ENCODE data around the gene KRT5. TPM values are rescaled to one million over a fixed set of nuclear protein-coding genes. Genes with fewer than 3 reads are reported as not detected.

Gene KRT5
- total and polyA plus RNA-seq, 2 experiments from 2014 or later = not detected

- Histone ChIP-seq H3K9me2 (ENCODE audit: insufficient read depth) (no peaks in the 10 kb centered on the region), H3F3A (ENCODE audit: insufficient read depth) (no peaks in the 10 kb centered on the region), H3K9me3 (ENCODE audit: low read depth) (peaks cover 4% of the 10 kb centered on the region), H4K20me1 (ENCODE audit: insufficient read depth) (no peaks in the 10 kb centered on the region), H2AFZ (no peak overlapping the region), H3K4me2 (ENCODE audit: unreplicated experiment) (no peak overlapping the region), H3K79me2 (ENCODE audit: insufficient read depth) (no peaks in the 10 kb centered on the region), H3K27ac (no peak overlapping the region), H3K4me3 (no peak overlapping the region), H3K36me3 (ENCODE audit: low read depth) (no peaks in the 10 kb centered on the region), H3K27me3 (replicated peaks; ENCODE audit: insufficient read depth) (peaks cover 49% of the 10 kb centered on the region), H3K9ac (no peak overlapping the region), H3K4me1 (ENCODE audit: insufficient read depth) (no peaks in the 10 kb centered on the region)
- DNase-seq = no peak
- in situ Hi-C loops (cut with MboI) = no loop called here
- no peak for TF ChIP-seq EZH2phosphoT487 (IDR thresholded peaks at IDR 0.05; ENCODE audit: insufficient read depth, low read depth)
- TF ChIP-seq EZH2 (IDR thresholded peaks at IDR 0.05; ENCODE audit: insufficient read depth, poor library complexity, severe bottlenecking) = no peak
- 38% methylated on average over 1 of the region's 1 CpG for WGBS, 2 experiments (ENCODE audit: low coverage in 1 of 2, low lambda C conversion rate in 2 of 2, missing lambda C conversion rate in 2 of 2)
These were observed 33.0 kb downstream of the KRT5 start for GRCh38 chr12:52487211-52487610.

- TF ChIP-seq EZH2phosphoT487 (IDR thresholded peaks at IDR 0.05; ENCODE audit: insufficient read depth, low read depth) (no peak), EZH2 (IDR thresholded peaks at IDR 0.05; ENCODE audit: insufficient read depth, poor library complexity, severe bottlenecking) (no peak)
- no peak for DNase-seq
- Histone ChIP-seq H3K9me3 (ENCODE audit: low read depth) (peaks cover 4% of the 10 kb centered on the region), H3K4me3 (no peak overlapping the region), H2AFZ (no peak overlapping the region), H3K79me2 (ENCODE audit: insufficient read depth) (no peaks in the 10 kb centered on the region), H3F3A (ENCODE audit: insufficient read depth) (no peaks in the 10 kb centered on the region), H3K36me3 (ENCODE audit: low read depth) (no peaks in the 10 kb centered on the region), H3K4me2 (ENCODE audit: unreplicated experiment) (no peak overlapping the region), H3K27me3 (replicated peaks; ENCODE audit: insufficient read depth) (peaks cover 49% of the 10 kb centered on the region), H3K9me2 (ENCODE audit: insufficient read depth) (no peaks in the 10 kb centered on the region), H3K9ac (no peak overlapping the region), H4K20me1 (ENCODE audit: insufficient read depth) (no peaks in the 10 kb centered on the region), H3K27ac (no peak overlapping the region), H3K4me1 (ENCODE audit: insufficient read depth) (no peaks in the 10 kb centered on the region)
- in situ Hi-C loops (cut with MboI) = no loop called here
- 52 to 55% methylated on average over 5 of the region's 5 CpGs for WGBS, 2 experiments (ENCODE audit: low coverage in 1 of 2, low lambda C conversion rate in 2 of 2, missing lambda C conversion rate in 2 of 2)
These were observed 33.8 kb downstream of the KRT5 start for GRCh38 chr12:52486166-52487105.

GRCh38 chr12:52480073-52480472, 40.1 kb downstream of the KRT5 start:
- Histone ChIP-seq H3F3A (ENCODE audit: insufficient read depth) (no peaks in the 10 kb centered on the region), H3K9ac (no peak overlapping the region), H3K79me2 (ENCODE audit: insufficient read depth) (no peaks in the 10 kb centered on the region), H3K4me1 (ENCODE audit: insufficient read depth) (no peaks in the 10 kb centered on the region), H4K20me1 (ENCODE audit: insufficient read depth) (no peaks in the 10 kb centered on the region), H3K4me3 (no peak overlapping the region), H3K36me3 (ENCODE audit: low read depth) (no peaks in the 10 kb centered on the region), H3K27me3 (replicated peaks; ENCODE audit: insufficient read depth) (peaks cover 45% of the 10 kb centered on the region), H3K4me2 (ENCODE audit: unreplicated experiment) (no peak overlapping the region), H3K9me3 (ENCODE audit: low read depth) (peaks cover 4% of the 10 kb centered on the region), H2AFZ (no peak overlapping the region), H3K27ac (no peak overlapping the region), H3K9me2 (ENCODE audit: insufficient read depth) (no peaks in the 10 kb centered on the region)
- no peak for TF ChIP-seq EZH2phosphoT487 (IDR thresholded peaks at IDR 0.05; ENCODE audit: insufficient read depth, low read depth)
- no peak for TF ChIP-seq EZH2 (IDR thresholded peaks at IDR 0.05; ENCODE audit: insufficient read depth, poor library complexity, severe bottlenecking)
- in situ Hi-C loops (cut with MboI) = no loop called here
- 39 to 50% methylated on average over 3 of the region's 3 CpGs for WGBS, 2 experiments (ENCODE audit: low coverage in 1 of 2, low lambda C conversion rate in 2 of 2, missing lambda C conversion rate in 2 of 2)
- no peak for DNase-seq

GRCh38 chr12:52477651-52478050, 42.5 kb downstream of the KRT5 start:
- H3K4me2 ChIP-seq (ENCODE audit: unreplicated experiment) = no peak overlapping the region
- H3K4me3 ChIP-seq = no peak overlapping the region
- in situ Hi-C loops (cut with MboI) = no loop called here
- no peak overlapping the region for H3K9ac ChIP-seq
- no peak for DNase-seq
- H4K20me1 ChIP-seq (ENCODE audit: insufficient read depth) = no peaks in the 10 kb centered on the region
- no peaks in the 10 kb centered on the region for H3K4me1 ChIP-seq (ENCODE audit: insufficient read depth)
- 48 to 64% methylated on average over 2 of the region's 2 CpGs for WGBS, 2 experiments (ENCODE audit: low coverage in 1 of 2, low lambda C conversion rate in 2 of 2, missing lambda C conversion rate in 2 of 2)
- no peaks in the 10 kb centered on the region for H3K79me2 ChIP-seq (ENCODE audit: insufficient read depth)
- no peaks in the 10 kb centered on the region for H3F3A ChIP-seq (ENCODE audit: insufficient read depth)
- TF ChIP-seq EZH2 (IDR thresholded peaks at IDR 0.05; ENCODE audit: insufficient read depth, poor library complexity, severe bottlenecking) (no peak), EZH2phosphoT487 (IDR thresholded peaks at IDR 0.05; ENCODE audit: insufficient read depth, low read depth) (no peak)
- no peaks in the 10 kb centered on the region for H3K9me3 ChIP-seq (ENCODE audit: low read depth)
- H3K27ac ChIP-seq = no peak overlapping the region
- H3K9me2 ChIP-seq (ENCODE audit: insufficient read depth) = no peaks in the 10 kb centered on the region
- H2AFZ ChIP-seq = no peak overlapping the region
- peaks cover 25% of the 10 kb centered on the region for H3K27me3 ChIP-seq (replicated peaks; ENCODE audit: insufficient read depth)
- H3K36me3 ChIP-seq (ENCODE audit: low read depth) = no peaks in the 10 kb centered on the region

All from GM23248 (cell line).